ENCODE data around the gene BCL7C.

The BCL7C gene

GRCh38 chr16:30850246-30850645, 43.6 kb downstream of the BCL7C start:
- DNase-seq (ENCODE audit: low read depth), result no peak
- TF ChIP-seq, protein P1, sequence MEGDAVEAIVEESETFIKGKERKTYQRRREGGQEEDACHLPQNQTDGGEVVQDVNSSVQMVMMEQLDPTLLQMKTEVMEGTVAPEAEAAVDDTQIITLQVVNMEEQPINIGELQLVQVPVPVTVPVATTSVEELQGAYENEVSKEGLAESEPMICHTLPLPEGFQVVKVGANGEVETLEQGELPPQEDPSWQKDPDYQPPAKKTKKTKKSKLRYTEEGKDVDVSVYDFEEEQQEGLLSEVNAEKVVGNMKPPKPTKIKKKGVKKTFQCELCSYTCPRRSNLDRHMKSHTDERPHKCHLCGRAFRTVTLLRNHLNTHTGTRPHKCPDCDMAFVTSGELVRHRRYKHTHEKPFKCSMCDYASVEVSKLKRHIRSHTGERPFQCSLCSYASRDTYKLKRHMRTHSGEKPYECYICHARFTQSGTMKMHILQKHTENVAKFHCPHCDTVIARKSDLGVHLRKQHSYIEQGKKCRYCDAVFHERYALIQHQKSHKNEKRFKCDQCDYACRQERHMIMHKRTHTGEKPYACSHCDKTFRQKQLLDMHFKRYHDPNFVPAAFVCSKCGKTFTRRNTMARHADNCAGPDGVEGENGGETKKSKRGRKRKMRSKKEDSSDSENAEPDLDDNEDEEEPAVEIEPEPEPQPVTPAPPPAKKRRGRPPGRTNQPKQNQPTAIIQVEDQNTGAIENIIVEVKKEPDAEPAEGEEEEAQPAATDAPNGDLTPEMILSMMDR (IDR thresholded peaks at IDR 0.05; ENCODE audit: low read depth, low read length, missing control alignments), result no peak
- H3K4me3 ChIP-seq (ENCODE audit: low read depth, low read length), result no peak overlapping the region
- in situ Hi-C loops (cut with HindIII; ENCODE audit: low sequenced_read_pairs), result no loop called here

GRCh38 chr16:30846649-30847402, 47.1 kb downstream of the BCL7C start:
- no peak overlapping the region for H3K4me3 ChIP-seq (ENCODE audit: low read depth, low read length)
- TF ChIP-seq, protein P1 (IDR thresholded peaks at IDR 0.05; ENCODE audit: low read depth, low read length, missing control alignments), result no peak
- no peak for DNase-seq (ENCODE audit: low read depth)
- in situ Hi-C loops (cut with HindIII; ENCODE audit: low sequenced_read_pairs), result no loop called here

DNA sequence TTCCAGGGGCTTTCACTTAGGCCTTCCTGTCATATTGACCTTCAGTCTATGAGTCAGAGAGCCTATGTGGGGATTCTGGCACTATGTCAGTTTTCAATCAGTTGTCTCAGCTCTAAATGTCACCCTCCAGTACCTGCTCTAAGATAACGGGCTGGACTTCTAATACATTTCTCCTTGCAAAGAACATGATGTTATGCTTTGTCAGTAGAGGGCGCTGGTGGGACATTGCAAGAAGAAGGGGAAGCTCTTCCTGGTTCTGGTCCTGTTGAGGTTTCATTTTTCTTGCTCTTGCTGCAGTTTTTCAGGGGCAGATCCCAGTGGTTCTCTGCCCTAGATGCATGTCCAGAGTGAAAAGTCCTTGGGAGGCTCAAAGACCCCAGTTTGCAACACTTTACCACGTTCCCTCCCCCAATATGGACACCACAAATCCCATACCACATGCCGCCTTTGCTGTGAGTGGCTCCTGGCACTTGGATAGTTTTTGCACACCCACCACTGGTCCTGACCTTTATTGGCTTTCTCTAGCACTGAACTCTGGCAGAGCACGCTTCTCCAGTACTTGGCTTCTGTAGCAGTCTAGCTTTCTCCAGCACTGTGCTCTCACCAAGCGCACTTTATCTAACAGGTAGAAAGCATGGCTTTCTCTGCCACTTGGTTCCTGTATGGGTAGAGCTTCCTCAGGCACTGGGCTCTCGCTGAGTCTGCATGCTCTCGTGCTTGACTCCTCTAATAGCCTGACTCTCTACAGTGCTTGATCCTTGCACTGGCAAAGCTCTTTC, 49.0 kb downstream of the BCL7C start:
- H3K4me3 ChIP-seq (ENCODE audit: low read depth, low read length), result no peak overlapping the region
- in situ Hi-C loops (cut with HindIII; ENCODE audit: low sequenced_read_pairs), result no loop called here
- TF ChIP-seq, protein P1 (IDR thresholded peaks at IDR 0.05; ENCODE audit: low read depth, low read length, missing control alignments), result peak; percentile 89
- peak; percentile 86 for DNase-seq (ENCODE audit: low read depth)

- in situ Hi-C loops (cut with HindIII; ENCODE audit: low sequenced_read_pairs), result no loop called here
- H3K4me3 ChIP-seq (ENCODE audit: low read depth, low read length), result no peak overlapping the region
- no peak for DNase-seq (ENCODE audit: low read depth)
- TF ChIP-seq, protein P1 (IDR thresholded peaks at IDR 0.05; ENCODE audit: low read depth, low read length, missing control alignments), result no peak
Observed at GRCh38 chr16:30844346-30844670, 49.6 kb downstream of the BCL7C start.

- no peak for DNase-seq (ENCODE audit: low read depth)
- TF ChIP-seq, protein P1 (IDR thresholded peaks at IDR 0.05; ENCODE audit: low read depth, low read length, missing control alignments), result no peak
- in situ Hi-C loops (cut with HindIII; ENCODE audit: low sequenced_read_pairs), result no loop called here
- H3K4me3 ChIP-seq (ENCODE audit: low read depth, low read length), result no peak overlapping the region
Observed at GRCh38 chr16:30843501-30843900, 50.4 kb downstream of the BCL7C start.

DNA sequence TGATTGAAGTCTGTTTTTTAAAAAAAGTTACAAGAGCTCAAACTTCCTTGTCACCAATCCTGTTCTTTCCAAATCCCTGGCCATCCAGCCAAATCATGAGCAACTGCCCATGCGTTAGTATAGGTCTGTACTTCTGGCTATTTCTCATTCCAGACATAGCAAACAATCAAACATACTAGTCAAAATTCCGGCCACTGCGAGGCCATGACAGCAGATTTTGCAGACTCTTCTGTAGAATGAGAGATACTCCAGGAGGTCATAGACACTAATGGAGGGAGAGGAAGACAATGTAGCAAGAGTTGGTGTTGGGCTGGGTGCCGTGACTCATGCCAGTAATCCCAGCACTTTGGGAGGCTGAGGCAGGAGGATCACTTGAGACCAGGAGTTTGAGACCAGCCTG, 50.9 kb downstream of the BCL7C start:
- no peak overlapping the region for H3K4me3 ChIP-seq (ENCODE audit: low read depth, low read length)
- TF ChIP-seq, protein P1 (IDR thresholded peaks at IDR 0.05; ENCODE audit: low read depth, low read length, missing control alignments), result no peak
- DNase-seq (ENCODE audit: low read depth), result no peak
- in situ Hi-C loops (cut with HindIII; ENCODE audit: low sequenced_read_pairs), result no loop called here
